ENCODE data around the gene MRTFA. TPM values are rescaled to one million over a fixed set of nuclear protein-coding genes. Genes with fewer than 3 reads are reported as not detected.
"Not testable (repeated sequence)": the region's sequence is repeated elsewhere in the genome, so short reads cannot be mapped to it uniquely, and the experiment has no call there.

The MRTFA gene
- total and polyA plus RNA-seq, 4 donors, result 7.5 to 22.0 (median 9.6) TPM

DNA sequence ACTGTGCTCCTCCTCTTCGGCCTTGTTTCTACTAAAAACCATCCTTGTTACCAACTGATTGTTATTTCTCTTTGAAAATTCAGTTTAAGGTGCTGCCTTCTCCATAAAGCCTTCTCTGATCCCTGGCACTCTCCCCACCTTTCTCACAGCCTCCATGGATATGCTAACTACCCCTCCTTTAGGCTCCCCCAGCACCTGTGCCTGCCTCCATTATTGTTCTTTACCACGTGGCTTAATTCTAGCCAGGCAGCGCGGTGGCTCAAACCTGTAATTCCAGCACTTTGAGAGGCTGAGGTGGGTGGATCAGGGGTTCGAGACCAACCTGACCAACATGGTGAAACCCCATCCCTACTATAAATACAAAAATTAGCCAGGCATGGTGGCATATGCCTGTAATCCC, 96.3 kb downstream of the MRTFA start:
- Histone ChIP-seq H3K27ac (ENCODE audit: low read depth in 1 of 2, low read length in 2 of 2) (no peak overlapping the region), H3K36me3 (ENCODE audit: control insufficient read depth in 4 of 4, insufficient read depth in 3 of 4, low read depth in 1 of 4, low read length in 3 of 4) (no peaks in the 10 kb centered on the region), H3K9ac (ENCODE audit: low read depth in 1 of 2, low read length in 2 of 2) (no peak overlapping the region), H3K27me3 (ENCODE audit: control insufficient read depth in 4 of 4, insufficient read depth in 4 of 4, low read length in 3 of 4) (no peaks in the 10 kb centered on the region), H3K4me3 (ENCODE audit: low read depth in 1 of 3, low read length in 3 of 3) (no peak overlapping the region), H3K4me1 (ENCODE audit: control insufficient read depth in 4 of 4, insufficient read depth in 4 of 4, low read length in 3 of 4) (no peaks in the 10 kb centered on the region), H3K9me3 (ENCODE audit: control insufficient read depth in 4 of 4, low read length in 3 of 4) (no peaks in the 10 kb centered on the region)
- TF ChIP-seq, protein P1, sequence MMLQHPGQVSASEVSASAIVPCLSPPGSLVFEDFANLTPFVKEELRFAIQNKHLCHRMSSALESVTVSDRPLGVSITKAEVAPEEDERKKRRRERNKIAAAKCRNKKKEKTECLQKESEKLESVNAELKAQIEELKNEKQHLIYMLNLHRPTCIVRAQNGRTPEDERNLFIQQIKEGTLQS (IDR thresholded peaks at IDR 0.05), result no peak
- TF ChIP-seq HNF4G (IDR thresholded peaks at IDR 0.05) (no peak), EGR1 (IDR thresholded peaks at IDR 0.05; ENCODE audit: low read depth in 2 of 2) (no peak), HNF4A (conservative IDR thresholded peaks at IDR 0.05) (no peak), RXRA (IDR thresholded peaks at IDR 0.05) (no peak), GABPA (IDR thresholded peaks at IDR 0.05 in 1 of 2, conservative IDR thresholded peaks at IDR 0.05 in 1 of 2) (no peak), TAF1 (conservative IDR thresholded peaks at IDR 0.05) (no peak), RAD21 (IDR thresholded peaks at IDR 0.05) (no peak)
- TF ChIP-seq, protein P2, sequence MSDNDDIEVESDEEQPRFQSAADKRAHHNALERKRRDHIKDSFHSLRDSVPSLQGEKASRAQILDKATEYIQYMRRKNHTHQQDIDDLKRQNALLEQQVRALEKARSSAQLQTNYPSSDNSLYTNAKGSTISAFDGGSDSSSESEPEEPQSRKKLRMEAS (IDR thresholded peaks at IDR 0.05), result no peak
- TF ChIP-seq, protein P3, sequence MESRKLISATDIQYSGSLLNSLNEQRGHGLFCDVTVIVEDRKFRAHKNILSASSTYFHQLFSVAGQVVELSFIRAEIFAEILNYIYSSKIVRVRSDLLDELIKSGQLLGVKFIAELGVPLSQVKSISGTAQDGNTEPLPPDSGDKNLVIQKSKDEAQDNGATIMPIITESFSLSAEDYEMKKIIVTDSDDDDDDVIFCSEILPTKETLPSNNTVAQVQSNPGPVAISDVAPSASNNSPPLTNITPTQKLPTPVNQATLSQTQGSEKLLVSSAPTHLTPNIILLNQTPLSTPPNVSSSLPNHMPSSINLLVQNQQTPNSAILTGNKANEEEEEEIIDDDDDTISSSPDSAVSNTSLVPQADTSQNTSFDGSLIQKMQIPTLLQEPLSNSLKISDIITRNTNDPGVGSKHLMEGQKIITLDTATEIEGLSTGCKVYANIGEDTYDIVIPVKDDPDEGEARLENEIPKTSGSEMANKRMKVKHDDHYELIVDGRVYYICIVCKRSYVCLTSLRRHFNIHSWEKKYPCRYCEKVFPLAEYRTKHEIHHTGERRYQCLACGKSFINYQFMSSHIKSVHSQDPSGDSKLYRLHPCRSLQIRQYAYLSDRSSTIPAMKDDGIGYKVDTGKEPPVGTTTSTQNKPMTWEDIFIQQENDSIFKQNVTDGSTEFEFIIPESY (IDR thresholded peaks at IDR 0.05), result no peak
- TF ChIP-seq, protein P4, sequence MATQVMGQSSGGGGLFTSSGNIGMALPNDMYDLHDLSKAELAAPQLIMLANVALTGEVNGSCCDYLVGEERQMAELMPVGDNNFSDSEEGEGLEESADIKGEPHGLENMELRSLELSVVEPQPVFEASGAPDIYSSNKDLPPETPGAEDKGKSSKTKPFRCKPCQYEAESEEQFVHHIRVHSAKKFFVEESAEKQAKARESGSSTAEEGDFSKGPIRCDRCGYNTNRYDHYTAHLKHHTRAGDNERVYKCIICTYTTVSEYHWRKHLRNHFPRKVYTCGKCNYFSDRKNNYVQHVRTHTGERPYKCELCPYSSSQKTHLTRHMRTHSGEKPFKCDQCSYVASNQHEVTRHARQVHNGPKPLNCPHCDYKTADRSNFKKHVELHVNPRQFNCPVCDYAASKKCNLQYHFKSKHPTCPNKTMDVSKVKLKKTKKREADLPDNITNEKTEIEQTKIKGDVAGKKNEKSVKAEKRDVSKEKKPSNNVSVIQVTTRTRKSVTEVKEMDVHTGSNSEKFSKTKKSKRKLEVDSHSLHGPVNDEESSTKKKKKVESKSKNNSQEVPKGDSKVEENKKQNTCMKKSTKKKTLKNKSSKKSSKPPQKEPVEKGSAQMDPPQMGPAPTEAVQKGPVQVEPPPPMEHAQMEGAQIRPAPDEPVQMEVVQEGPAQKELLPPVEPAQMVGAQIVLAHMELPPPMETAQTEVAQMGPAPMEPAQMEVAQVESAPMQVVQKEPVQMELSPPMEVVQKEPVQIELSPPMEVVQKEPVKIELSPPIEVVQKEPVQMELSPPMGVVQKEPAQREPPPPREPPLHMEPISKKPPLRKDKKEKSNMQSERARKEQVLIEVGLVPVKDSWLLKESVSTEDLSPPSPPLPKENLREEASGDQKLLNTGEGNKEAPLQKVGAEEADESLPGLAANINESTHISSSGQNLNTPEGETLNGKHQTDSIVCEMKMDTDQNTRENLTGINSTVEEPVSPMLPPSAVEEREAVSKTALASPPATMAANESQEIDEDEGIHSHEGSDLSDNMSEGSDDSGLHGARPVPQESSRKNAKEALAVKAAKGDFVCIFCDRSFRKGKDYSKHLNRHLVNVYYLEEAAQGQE (IDR thresholded peaks at IDR 0.05), result no peak
- no peak for DNase-seq (ENCODE audit: low spot score)
- WGBS, result 97% methylated on average over 5 of the region's 5 CpGs

DNA sequence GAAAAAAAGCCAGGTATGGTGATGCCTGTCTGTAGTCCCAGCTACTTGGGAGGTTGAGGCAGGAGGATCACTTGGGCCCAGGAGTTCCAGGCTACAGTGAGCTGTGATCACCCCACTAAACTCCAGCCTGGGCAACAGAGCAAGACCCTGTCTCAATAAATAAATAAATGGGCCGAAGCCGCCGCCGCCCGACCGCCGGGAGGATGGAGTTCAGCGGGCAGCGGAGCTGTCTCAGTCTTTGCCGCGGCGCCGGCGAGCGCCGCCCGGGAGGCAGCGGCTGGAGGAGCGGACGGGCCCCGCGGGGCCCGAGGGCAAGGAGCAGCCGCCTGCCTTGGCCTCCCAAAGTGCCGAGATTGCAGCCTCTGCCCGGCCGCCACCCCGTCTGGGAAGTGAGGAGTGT, 100.4 kb downstream of the MRTFA start:
- not testable (repeated sequence) for H3K27me3 ChIP-seq (ENCODE audit: control insufficient read depth in 4 of 4, insufficient read depth in 4 of 4, low read length in 3 of 4); H3K9ac ChIP-seq (ENCODE audit: low read depth in 1 of 2, low read length in 2 of 2); H3K9me3 ChIP-seq (ENCODE audit: control insufficient read depth in 4 of 4, low read length in 3 of 4); H3K4me3 ChIP-seq (ENCODE audit: low read depth in 1 of 3, low read length in 3 of 3); H3K4me1 ChIP-seq (ENCODE audit: control insufficient read depth in 4 of 4, insufficient read depth in 4 of 4, low read length in 3 of 4); H3K36me3 ChIP-seq (ENCODE audit: control insufficient read depth in 4 of 4, insufficient read depth in 3 of 4, low read depth in 1 of 4, low read length in 3 of 4); H3K27ac ChIP-seq (ENCODE audit: low read depth in 1 of 2, low read length in 2 of 2); DNase-seq (ENCODE audit: low spot score)
- 98% methylated on average over 23 of the region's 28 CpGs for WGBS

DNA sequence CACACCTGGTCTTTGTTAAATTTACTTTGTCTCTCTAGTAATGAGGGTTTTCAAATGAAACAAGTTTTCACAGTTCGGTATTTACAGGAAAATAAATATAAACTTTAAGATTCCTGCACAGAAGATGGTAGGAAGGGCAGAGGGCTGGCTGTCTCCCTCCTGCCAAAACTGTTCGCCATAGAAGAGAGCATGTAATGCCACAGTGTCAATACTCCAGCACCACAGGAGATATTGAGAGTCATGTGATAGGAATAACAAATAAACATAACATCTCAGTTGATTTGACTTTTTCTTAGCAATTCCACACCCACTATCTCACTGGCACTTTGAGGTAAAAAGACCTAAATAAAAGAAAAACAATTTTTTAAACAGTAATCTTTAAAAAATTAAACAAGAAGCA, 100.9 kb downstream of the MRTFA start:
- no peak for DNase-seq (ENCODE audit: low spot score)
- WGBS, result 80% methylated on average over 2 of the region's 2 CpGs
- Histone ChIP-seq H3K4me1 (ENCODE audit: control insufficient read depth in 4 of 4, insufficient read depth in 4 of 4, low read length in 3 of 4) (peaks cover 0 to 2% (median under 1%) of the 10 kb centered on the region in 4 donors), H3K9me3 (ENCODE audit: control insufficient read depth in 4 of 4, low read length in 3 of 4) (no peaks in the 10 kb centered on the region), H3K36me3 (ENCODE audit: control insufficient read depth in 4 of 4, insufficient read depth in 3 of 4, low read depth in 1 of 4, low read length in 3 of 4) (no peaks in the 10 kb centered on the region), H3K27me3 (ENCODE audit: control insufficient read depth in 4 of 4, insufficient read depth in 4 of 4, low read length in 3 of 4) (no peaks in the 10 kb centered on the region), H3K27ac (ENCODE audit: low read depth in 1 of 2, low read length in 2 of 2) (no peak overlapping the region), H3K9ac (ENCODE audit: low read depth in 1 of 2, low read length in 2 of 2) (no peak overlapping the region), H3K4me3 (ENCODE audit: low read depth in 1 of 3, low read length in 3 of 3) (no peak overlapping the region)
- TF ChIP-seq FOXA1 (IDR thresholded peaks at IDR 0.05) (no peak), SP1 (IDR thresholded peaks at IDR 0.05) (no peak), HNF4A (conservative IDR thresholded peaks at IDR 0.05) (no peak)
